HepG2 (cell line): ENCODE measurements around the gene GBP7. TPM values are rescaled to one million over a fixed set of nuclear protein-coding genes. Genes with fewer than 3 reads are reported as not detected.

Experiments
- ATAC-seq: fragments of 200-7000 bp; cut with Tn5 transposase; 3 replicates; pipeline ENCODE4 v1.9.1; 2020; ENCODE audit warnings: mild to moderate bottlenecking, moderate library complexity
- BruUV-seq: library from RNA; stranded (reverse); fragments of 400-500 nt; replicated peaks from 2 replicates; lab custom pipeline; 2021; lab: Mats Ljungman, UMichigan
- CTCF ChIA-PET: fragments of 300-600 bp; formaldehyde crosslinking; extraction: SDS; loops from one replicate; lab custom pipeline; 2021; ENCODE audit warnings: low total read pairs, inconsistent platforms, low intra/inter-chr PET ratio; lab: Yijun Ruan, JAX
- POLR2A ChIA-PET: fragments of 350-600 bp; sonication (Branson Sonifier 250); formaldehyde crosslinking; loops from one replicate; lab custom pipeline; 2020; ENCODE audit warnings: antibody characterized with exemption, inconsistent platforms; lab: Yijun Ruan, JAX
- DNase-seq: peaks from one replicate; pipeline ENCODE4 v3.0.0-alpha.2; 2015; ENCODE audit warnings: low spot score
- FAIRE-seq: peaks from 3 replicates; lab custom pipeline; 2011; peaks lifted over from hg19 to GRCh38; lab: Jason Lieb, UNC
- H2AFZ ChIP-seq: one replicate; pipeline ENCODE4 v1.6.1; 2011; ENCODE audit warnings: low read length, inconsistent platforms
- H3K27ac ChIP-seq: fragments of 300-600 bp; 3 replicates; pipeline ENCODE4 v1.8.0; 2011; ENCODE audit warnings: mixed run types, mild to moderate bottlenecking, mixed read lengths, low read length, inconsistent platforms; ENCODE audit not compliant: insufficient read depth; ENCODE audit errors: extremely low read length
- H3K27me3 ChIP-seq, 2 experiments: fragments of 200-600 bp in 1 of 2; 2 replicates in 1 of 2; 3 replicates in 1 of 2; pipeline versions ENCODE4 v1.6.0 to v1.8.0; 2011; ENCODE audit warnings: low read length in 2 of 2, mild to moderate bottlenecking in 2 of 2, moderate library complexity in 2 of 2, inconsistent platforms in 1 of 2; ENCODE audit not compliant: insufficient read depth in 2 of 2, control insufficient read depth in 1 of 2
- H3K36me3 ChIP-seq, 2 experiments: fragments of 200-600 bp in 1 of 2; replicated peaks in 1 of 2; 2 replicates in 1 of 2; 3 replicates in 1 of 2; pipeline versions ENCODE4 v1.5.1 to v1.8.0; 2011; ENCODE audit warnings: low read length in 2 of 2, inconsistent platforms in 1 of 2; ENCODE audit not compliant: insufficient read depth in 2 of 2, control insufficient read depth in 1 of 2
- H3K4me1 ChIP-seq: 2 replicates; pipeline ENCODE4 v1.5.1; 2012; ENCODE audit warnings: low read length, inconsistent platforms; ENCODE audit not compliant: insufficient read depth
- H3K4me2 ChIP-seq: 2 replicates; pipeline ENCODE4 v1.6.0; 2011; ENCODE audit warnings: low read depth, low read length, inconsistent platforms
- H3K4me3 ChIP-seq, 3 experiments: fragments of 200-600 bp in 1 of 3; sonication (generic), shearing (Covaris generic) in 1 of 3; replicated peaks in 1 of 3; 2 replicates each; pipeline ENCODE4 v1.5.1; 2011 to 2016; ENCODE audit warnings: low read length in 3 of 3, inconsistent platforms in 2 of 3, low read depth in 2 of 3, mild to moderate bottlenecking in 2 of 3, control low read depth in 1 of 3, mixed read lengths in 1 of 3; ENCODE audit not compliant: insufficient read depth in 1 of 3
- H3K79me2 ChIP-seq: one replicate; pipeline ENCODE4 v1.6.1; 2011; ENCODE audit warnings: low read length, inconsistent platforms; ENCODE audit not compliant: insufficient read depth
- H3K9ac ChIP-seq: 2 replicates; pipeline ENCODE4 v1.6.0; 2011; ENCODE audit warnings: mild to moderate bottlenecking, low read depth, low read length, inconsistent platforms; ENCODE audit not compliant: insufficient read depth
- H3K9me3 ChIP-seq: 2 replicates; pipeline ENCODE4 v1.5.1; 2012; ENCODE audit warnings: mild to moderate bottlenecking, low read length
- H4K20me1 ChIP-seq: 2 replicates; pipeline ENCODE4 v1.6.0; 2011; ENCODE audit warnings: inconsistent platforms, mild to moderate bottlenecking, low read length, moderate library complexity; ENCODE audit not compliant: insufficient read depth
- DDIT3 ChIP-seq: sonication (generic); formaldehyde crosslinking; IDR thresholded peaks from 2 replicates; pipeline ENCODE4 v1.4.0; 2020; ENCODE audit warnings: mild to moderate bottlenecking, missing genetic modification reagents
- HNRNPH1 ChIP-seq: fragments of 200-400 bp; formaldehyde crosslinking; optimal IDR thresholded peaks from 2 replicates; pipeline ENCODE3; 2017; ENCODE audit warnings: mild to moderate bottlenecking, low read depth, low read length
- LCORL ChIP-seq, 2 experiments: fragments of 450-650 bp in 1 of 2; sonication (generic) in 1 of 2; formaldehyde crosslinking in 1 of 2; IDR thresholded peaks; 2 replicates each; pipeline versions ENCODE4 v1.5.0 to v1.6.1; 2017 to 2020; ENCODE audit warnings: antibody characterized with exemption in 1 of 2, missing genetic modification reagents in 1 of 2
- RAD51 ChIP-seq: fragments of 450-650 bp; IDR thresholded peaks from 2 replicates; pipeline ENCODE4 v1.6.1; 2016; ENCODE audit warnings: borderline replicate concordance
- SOX6 ChIP-seq, 2 experiments: fragments of 450-650 bp in 1 of 2; sonication (generic) in 1 of 2; formaldehyde crosslinking in 1 of 2; IDR thresholded peaks; 2 replicates each; pipeline versions ENCODE4 v1.4.0 to v1.6.1; 2017 to 2020; ENCODE audit warnings: antibody characterized with exemption in 1 of 2, mild to moderate bottlenecking in 1 of 2, missing genetic modification reagents in 1 of 2
- THAP9 ChIP-seq: sonication (generic); formaldehyde crosslinking; IDR thresholded peaks from 2 replicates; pipeline ENCODE4; 2020; ENCODE audit warnings: missing genetic modification reagents, mild to moderate bottlenecking, borderline replicate concordance
- ZBTB7A ChIP-seq: sonication (generic); formaldehyde crosslinking; IDR thresholded peaks from 2 replicates; pipeline ENCODE4 v1.8.0; 2022; ENCODE audit warnings: mild to moderate bottlenecking, missing genetic modification reagents
- ZBTB7B ChIP-seq: sonication (generic); formaldehyde crosslinking; IDR thresholded peaks from 2 replicates; pipeline ENCODE4 v1.4.0; 2020; ENCODE audit warnings: missing genetic modification reagents
- ZNF567 ChIP-seq: sonication (generic); formaldehyde crosslinking; IDR thresholded peaks from 2 replicates; pipeline ENCODE4 v1.8.1; 2023; ENCODE audit warnings: mild to moderate bottlenecking, missing genetic modification reagents, borderline replicate concordance
- WGBS: methylation state at CpG from one replicate; pipeline ENCODE4 v1.1.6; 2017; ENCODE audit warnings: low lambda C conversion rate; 5-methylcytosine and 5-hydroxymethylcytosine counted together
- in situ Hi-C: cut with HindIII; loops from 2 replicates; pipeline ENCODE4 v1.10.0; 2017; ENCODE audit warnings: low pct_unique_long_range_greater_than_20kb; ENCODE audit not compliant: extremely low pct_ligation_motif_present
- intact Hi-C: fragments of 100-400 bp; cut with micrococcal nuclease; formaldehyde crosslinking; loops from one replicate; pipeline ENCODE4 v1.10.0; 2022; ENCODE audit not compliant: unreplicated experiment
- polyA plus RNA-seq, 8 experiments: library from polyadenylated mRNA; depleted of rRNA in 3 of 8; stranded (reverse) in 7 of 8; unstranded in 1 of 8; fragments of >200 nt; fragmentation: Illumina TruSeq in 4 of 8; extraction: Trizol in 4 of 8; gene quantifications; 2 replicates each; pipeline versions ENCODE4 v1.2.1 to v1.2.3, GENCODE V29; 2011 to 2016; ENCODE audit warnings: low read depth in 4 of 8, missing spikeins in 1 of 8, mixed read lengths in 1 of 8; ENCODE audit not compliant: insufficient read depth in 1 of 8
- total RNA-seq, 5 experiments: library from RNA; depleted of rRNA; stranded (reverse); fragments of >200 nt; fragmentation: Illumina TruSeq; extraction: Trizol; gene quantifications; 2 replicates each; pipeline ENCODE4 v1.2.3, GENCODE V29; 2016; ENCODE audit warnings: low read depth in 1 of 5
- TF ChIP-seq, protein P1 (sequence below): sonication (generic); formaldehyde crosslinking; IDR thresholded peaks from one replicate; pipeline ENCODE4 v1.5.1; 2020; ENCODE audit warnings: mild to moderate bottlenecking, missing genetic modification reagents; ENCODE audit errors: not compliant biosample characterization

The GBP7 gene
- total and polyA plus RNA-seq, 2 of the 13 experiments (the other 11 are each of a cell fraction or from before 2014, with no cell fraction given), result not detected

DNA sequence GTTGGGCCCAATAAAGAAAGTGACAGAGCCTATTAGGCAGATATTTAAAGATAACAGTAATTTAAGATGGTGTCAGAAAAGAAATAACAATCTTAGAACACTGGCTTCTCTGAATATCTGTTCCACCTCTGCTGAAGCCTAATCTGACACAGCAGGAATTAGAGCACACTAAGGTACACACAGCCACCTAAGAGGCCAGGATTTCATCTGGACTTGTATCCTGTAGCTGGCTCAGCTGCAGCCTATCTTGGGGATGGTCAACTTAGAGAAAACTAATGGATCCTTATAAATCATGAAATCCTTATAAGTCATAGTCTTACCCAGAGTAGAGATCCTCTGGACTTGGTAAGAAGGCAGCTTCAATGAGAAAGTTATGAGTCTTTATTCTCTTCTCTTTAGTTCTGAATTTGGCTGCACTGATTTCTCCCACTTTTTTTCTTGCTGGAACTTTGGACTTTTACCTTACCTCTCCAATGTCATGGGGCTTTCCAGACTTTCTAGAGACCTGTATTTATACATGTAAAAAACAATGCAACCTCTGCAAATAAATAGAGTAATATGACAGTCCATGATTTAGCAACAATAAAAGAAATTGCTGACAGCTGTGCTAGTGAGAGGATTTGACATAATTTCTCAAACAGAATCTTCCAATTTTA is at the start of gene GBP7 (continued):
- TF ChIP-seq LCORL (IDR thresholded peaks at IDR 0.05), result no peak
- TF ChIP-seq LCORL (CRISPR knock-in tag; IDR thresholded peaks at IDR 0.05), result no peak
- no peak for TF ChIP-seq SOX6 (IDR thresholded peaks at IDR 0.05)
- TF ChIP-seq SOX6 (CRISPR knock-in tag; IDR thresholded peaks at IDR 0.05), result no peak
- TF ChIP-seq HNRNPH1, result no peak
- no peak for TF ChIP-seq ZBTB7A (CRISPR knock-in tag)
- no peak for TF ChIP-seq ZBTB7B

DNA sequence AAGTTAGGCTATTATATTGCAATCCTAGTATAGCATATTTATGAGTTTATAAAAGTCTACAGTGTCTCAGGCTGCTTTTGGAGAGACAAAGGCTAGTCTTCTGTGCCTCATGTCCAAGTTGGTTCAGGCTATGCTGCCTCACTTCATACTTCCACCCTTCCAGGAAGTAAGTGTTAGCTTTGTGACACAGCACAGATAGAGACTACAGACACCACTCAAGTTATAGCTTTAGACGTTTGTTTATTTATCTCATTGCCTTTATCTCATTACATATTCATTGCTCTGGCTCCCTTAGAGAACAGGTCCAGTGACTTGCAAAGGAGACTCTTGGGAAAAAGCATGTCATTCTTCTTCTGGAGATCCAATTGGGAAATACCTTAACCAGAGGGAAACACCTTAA is 45.5 kb upstream of the GBP7 start:
- TF ChIP-seq DDIT3 (CRISPR knock-in tag) (no peak), RAD51 (no peak), THAP9 (CRISPR knock-in tag) (no peak), ZNF567 (CRISPR knock-in tag) (no peak)
- TF ChIP-seq, protein P1, sequence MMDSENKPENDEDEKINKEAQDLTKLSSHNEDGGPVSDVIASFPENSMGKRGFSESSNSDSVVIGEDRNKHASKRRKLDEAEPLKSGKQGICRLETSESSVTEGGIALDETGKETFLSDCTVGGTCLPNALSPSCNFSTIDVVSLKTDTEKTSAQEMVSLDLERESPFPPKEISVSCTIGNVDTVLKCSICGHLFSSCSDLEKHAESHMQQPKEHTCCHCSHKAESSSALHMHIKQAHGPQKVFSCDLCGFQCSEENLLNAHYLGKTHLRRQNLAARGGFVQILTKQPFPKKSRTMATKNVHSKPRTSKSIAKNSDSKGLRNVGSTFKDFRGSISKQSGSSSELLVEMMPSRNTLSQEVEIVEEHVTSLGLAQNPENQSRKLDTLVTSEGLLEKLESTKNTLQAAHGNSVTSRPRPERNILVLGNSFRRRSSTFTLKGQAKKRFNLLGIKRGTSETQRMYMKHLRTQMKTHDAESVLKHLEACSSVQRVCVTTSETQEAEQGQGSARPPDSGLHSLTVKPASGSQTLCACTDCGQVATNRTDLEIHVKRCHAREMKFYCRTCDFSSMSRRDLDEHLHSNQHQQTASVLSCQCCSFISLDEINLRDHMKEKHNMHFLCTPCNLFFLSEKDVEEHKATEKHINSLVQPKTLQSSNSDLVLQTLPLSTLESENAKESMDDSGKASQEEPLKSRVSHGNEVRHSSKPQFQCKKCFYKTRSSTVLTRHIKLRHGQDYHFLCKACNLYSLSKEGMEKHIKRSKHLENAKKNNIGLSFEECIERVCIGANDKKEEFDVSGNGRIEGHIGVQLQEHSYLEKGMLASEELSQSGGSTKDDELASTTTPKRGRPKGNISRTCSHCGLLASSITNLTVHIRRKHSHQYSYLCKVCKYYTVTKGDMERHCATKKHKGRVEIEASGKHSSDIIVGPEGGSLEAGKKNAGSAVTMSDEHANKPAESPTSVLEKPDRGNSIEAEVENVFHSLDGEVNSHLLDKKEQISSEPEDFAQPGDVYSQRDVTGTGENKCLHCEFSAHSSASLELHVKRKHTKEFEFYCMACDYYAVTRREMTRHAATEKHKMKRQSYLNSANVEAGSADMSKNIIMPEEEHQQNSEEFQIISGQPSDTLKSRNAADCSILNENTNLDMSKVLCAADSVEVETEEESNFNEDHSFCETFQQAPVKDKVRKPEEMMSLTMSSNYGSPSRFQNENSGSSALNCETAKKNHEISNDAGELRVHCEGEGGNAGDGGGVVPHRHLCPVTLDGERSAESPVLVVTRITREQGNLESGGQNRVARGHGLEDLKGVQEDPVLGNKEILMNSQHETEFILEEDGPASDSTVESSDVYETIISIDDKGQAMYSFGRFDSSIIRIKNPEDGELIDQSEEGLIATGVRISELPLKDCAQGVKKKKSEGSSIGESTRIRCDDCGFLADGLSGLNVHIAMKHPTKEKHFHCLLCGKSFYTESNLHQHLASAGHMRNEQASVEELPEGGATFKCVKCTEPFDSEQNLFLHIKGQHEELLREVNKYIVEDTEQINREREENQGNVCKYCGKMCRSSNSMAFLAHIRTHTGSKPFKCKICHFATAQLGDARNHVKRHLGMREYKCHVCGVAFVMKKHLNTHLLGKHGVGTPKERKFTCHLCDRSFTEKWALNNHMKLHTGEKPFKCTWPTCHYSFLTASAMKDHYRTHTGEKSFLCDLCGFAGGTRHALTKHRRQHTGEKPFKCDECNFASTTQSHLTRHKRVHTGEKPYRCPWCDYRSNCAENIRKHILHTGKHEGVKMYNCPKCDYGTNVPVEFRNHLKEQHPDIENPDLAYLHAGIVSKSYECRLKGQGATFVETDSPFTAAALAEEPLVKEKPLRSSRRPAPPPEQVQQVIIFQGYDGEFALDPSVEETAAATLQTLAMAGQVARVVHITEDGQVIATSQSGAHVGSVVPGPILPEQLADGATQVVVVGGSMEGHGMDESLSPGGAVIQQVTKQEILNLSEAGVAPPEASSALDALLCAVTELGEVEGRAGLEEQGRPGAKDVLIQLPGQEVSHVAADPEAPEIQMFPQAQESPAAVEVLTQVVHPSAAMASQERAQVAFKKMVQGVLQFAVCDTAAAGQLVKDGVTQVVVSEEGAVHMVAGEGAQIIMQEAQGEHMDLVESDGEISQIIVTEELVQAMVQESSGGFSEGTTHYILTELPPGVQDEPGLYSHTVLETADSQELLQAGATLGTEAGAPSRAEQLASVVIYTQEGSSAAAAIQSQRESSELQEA (CRISPR knock-in tag), result no peak

More for the DNA sequence above, 45.5 kb upstream of the GBP7 start:
- CTCF ChIA-PET, result no interaction called here
- intact Hi-C loops (no loop called here), in situ Hi-C loops (no loop called here)
- Histone ChIP-seq H3K36me3 (no peaks in the 10 kb centered on the region), H4K20me1 (no peaks in the 10 kb centered on the region), H3K9ac (no peak overlapping the region), H3K27ac (no peak overlapping the region), H3K4me2 (no peak overlapping the region), H3K79me2 (no peaks in the 10 kb centered on the region), H3K27me3 (no peaks in the 10 kb centered on the region; a peak in 1 of 5 replicates), H3K4me1 (no peaks in the 10 kb centered on the region), H3K4me3 (no peak overlapping the region), H3K9me3 (no peaks in the 10 kb centered on the region), H2AFZ (no peak overlapping the region)
- POLR2A ChIA-PET, result no interaction called here
- ATAC-seq (no peak), FAIRE-seq (no peak), DNase-seq (no peak)
- WGBS, result 0% methylated on average over 1 of the region's 1 CpG
- BruUV-seq, result no TSS peak
